Measurements from ENCODE around the gene MEPE.

Gene MEPE, protein sequence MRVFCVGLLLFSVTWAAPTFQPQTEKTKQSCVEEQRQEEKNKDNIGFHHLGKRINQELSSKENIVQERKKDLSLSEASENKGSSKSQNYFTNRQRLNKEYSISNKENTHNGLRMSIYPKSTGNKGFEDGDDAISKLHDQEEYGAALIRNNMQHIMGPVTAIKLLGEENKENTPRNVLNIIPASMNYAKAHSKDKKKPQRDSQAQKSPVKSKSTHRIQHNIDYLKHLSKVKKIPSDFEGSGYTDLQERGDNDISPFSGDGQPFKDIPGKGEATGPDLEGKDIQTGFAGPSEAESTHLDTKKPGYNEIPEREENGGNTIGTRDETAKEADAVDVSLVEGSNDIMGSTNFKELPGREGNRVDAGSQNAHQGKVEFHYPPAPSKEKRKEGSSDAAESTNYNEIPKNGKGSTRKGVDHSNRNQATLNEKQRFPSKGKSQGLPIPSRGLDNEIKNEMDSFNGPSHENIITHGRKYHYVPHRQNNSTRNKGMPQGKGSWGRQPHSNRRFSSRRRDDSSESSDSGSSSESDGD
- 0 to 0.09 (median 0) reads per million in 3 donors for total RNA-seq

- no peaks in the 10 kb centered on the region for H3K9me3 ChIP-seq (ENCODE audit: control insufficient read depth, low read length)
- no peaks in the 10 kb centered on the region for H3K4me1 ChIP-seq (ENCODE audit: control insufficient read depth, insufficient read depth, low read length, poor library complexity, severe bottlenecking)
- no peak within 1 kb of the TSS for H3K27ac ChIP-seq (ENCODE audit: insufficient read depth, low read length, poor library complexity, severe bottlenecking)
- no peak for DNase-seq
- H3K36me3 ChIP-seq (ENCODE audit: control insufficient read depth, insufficient read depth, low read length): no peaks in the 10 kb centered on the region
- no peaks in the 10 kb centered on the region for H3K27me3 ChIP-seq (replicated peaks; ENCODE audit: control insufficient read depth, insufficient read depth, low read length, poor library complexity, severe bottlenecking)
- H3K4me3 ChIP-seq (ENCODE audit: insufficient read depth, low read depth, low read length, poor library complexity, severe bottlenecking): no peak within 1 kb of the TSS
Measured at GRCh38 chr4:87832669-87833068, at the start of gene MEPE. Gene MEPE (plus strand): TSS chr4:87832969. CDS start chr4:87834715, 1,746 bp downstream.

GRCh38 chr4:87783781-87784180 lies 49.0 kb upstream of the MEPE start:
- H3K27ac ChIP-seq (ENCODE audit: insufficient read depth, low read length, poor library complexity, severe bottlenecking): no peak overlapping the region
- no peak for DNase-seq

GRCh38 chr4:87785731-87786509 lies 46.8 kb upstream of the MEPE start:
- Histone ChIP-seq H3K9me3 (ENCODE audit: control insufficient read depth, low read length) (no peaks in the 10 kb centered on the region), H3K27me3 (replicated peaks; ENCODE audit: control insufficient read depth, insufficient read depth, low read length, poor library complexity, severe bottlenecking) (no peaks in the 10 kb centered on the region), H3K36me3 (ENCODE audit: control insufficient read depth, insufficient read depth, low read length) (no peaks in the 10 kb centered on the region), H3K4me3 (ENCODE audit: insufficient read depth, low read depth, low read length, poor library complexity, severe bottlenecking) (no peak overlapping the region), H3K27ac (ENCODE audit: insufficient read depth, low read length, poor library complexity, severe bottlenecking) (no peak overlapping the region), H3K4me1 (ENCODE audit: control insufficient read depth, insufficient read depth, low read length, poor library complexity, severe bottlenecking) (no peaks in the 10 kb centered on the region)
- no peak for DNase-seq

More at GRCh38 chr4:87783781-87784180, 49.0 kb upstream of the MEPE start:
- no peaks in the 10 kb centered on the region for H3K36me3 ChIP-seq (ENCODE audit: control insufficient read depth, insufficient read depth, low read length)
- H3K9me3 ChIP-seq (ENCODE audit: control insufficient read depth, low read length): no peaks in the 10 kb centered on the region
- H3K4me3 ChIP-seq (ENCODE audit: insufficient read depth, low read depth, low read length, poor library complexity, severe bottlenecking): no peak overlapping the region
- no peaks in the 10 kb centered on the region for H3K4me1 ChIP-seq (ENCODE audit: control insufficient read depth, insufficient read depth, low read length, poor library complexity, severe bottlenecking)
- no peaks in the 10 kb centered on the region for H3K27me3 ChIP-seq (replicated peaks; ENCODE audit: control insufficient read depth, insufficient read depth, low read length, poor library complexity, severe bottlenecking)

- H3K4me3 ChIP-seq (ENCODE audit: insufficient read depth, low read depth, low read length, poor library complexity, severe bottlenecking): no peak within 1 kb of the TSS
- H3K27ac ChIP-seq (ENCODE audit: insufficient read depth, low read length, poor library complexity, severe bottlenecking): no peak within 1 kb of the TSS
- no peaks in the 10 kb centered on the region for H3K4me1 ChIP-seq (ENCODE audit: control insufficient read depth, insufficient read depth, low read length, poor library complexity, severe bottlenecking)
- no peak for DNase-seq
- no peaks in the 10 kb centered on the region for H3K9me3 ChIP-seq (ENCODE audit: control insufficient read depth, low read length)
- no peaks in the 10 kb centered on the region for H3K36me3 ChIP-seq (ENCODE audit: control insufficient read depth, insufficient read depth, low read length)
- no peaks in the 10 kb centered on the region for H3K27me3 ChIP-seq (replicated peaks; ENCODE audit: control insufficient read depth, insufficient read depth, low read length, poor library complexity, severe bottlenecking)
Measured at GRCh38 chr4:87799301-87800113, 33.3 kb upstream of the MEPE start, which contains the start of gene IBSP. Gene IBSP (plus strand): TSS chr4:87799554. CDS start chr4:87802362, 2,808 bp downstream.

- no peaks in the 10 kb centered on the region for H3K9me3 ChIP-seq (ENCODE audit: control insufficient read depth, low read length)
- no peaks in the 10 kb centered on the region for H3K4me1 ChIP-seq (ENCODE audit: control insufficient read depth, insufficient read depth, low read length, poor library complexity, severe bottlenecking)
- no peak overlapping the region for H3K4me3 ChIP-seq (ENCODE audit: insufficient read depth, low read depth, low read length, poor library complexity, severe bottlenecking)
- no peak overlapping the region for H3K27ac ChIP-seq (ENCODE audit: insufficient read depth, low read length, poor library complexity, severe bottlenecking)
- H3K27me3 ChIP-seq (replicated peaks; ENCODE audit: control insufficient read depth, insufficient read depth, low read length, poor library complexity, severe bottlenecking): no peaks in the 10 kb centered on the region
- no peaks in the 10 kb centered on the region for H3K36me3 ChIP-seq (ENCODE audit: control insufficient read depth, insufficient read depth, low read length)
- DNase-seq: no peak
Measured at GRCh38 chr4:87802858-87803257, 29.9 kb upstream of the MEPE start.

GRCh38 chr4:87803421-87803820 lies 29.3 kb upstream of the MEPE start:
- Histone ChIP-seq H3K4me3 (ENCODE audit: insufficient read depth, low read depth, low read length, poor library complexity, severe bottlenecking) (no peak overlapping the region), H3K9me3 (ENCODE audit: control insufficient read depth, low read length) (no peaks in the 10 kb centered on the region), H3K4me1 (ENCODE audit: control insufficient read depth, insufficient read depth, low read length, poor library complexity, severe bottlenecking) (no peaks in the 10 kb centered on the region), H3K27ac (ENCODE audit: insufficient read depth, low read length, poor library complexity, severe bottlenecking) (no peak overlapping the region), H3K36me3 (ENCODE audit: control insufficient read depth, insufficient read depth, low read length) (no peaks in the 10 kb centered on the region), H3K27me3 (replicated peaks; ENCODE audit: control insufficient read depth, insufficient read depth, low read length, poor library complexity, severe bottlenecking) (no peaks in the 10 kb centered on the region)
- no peak for DNase-seq

DNA sequence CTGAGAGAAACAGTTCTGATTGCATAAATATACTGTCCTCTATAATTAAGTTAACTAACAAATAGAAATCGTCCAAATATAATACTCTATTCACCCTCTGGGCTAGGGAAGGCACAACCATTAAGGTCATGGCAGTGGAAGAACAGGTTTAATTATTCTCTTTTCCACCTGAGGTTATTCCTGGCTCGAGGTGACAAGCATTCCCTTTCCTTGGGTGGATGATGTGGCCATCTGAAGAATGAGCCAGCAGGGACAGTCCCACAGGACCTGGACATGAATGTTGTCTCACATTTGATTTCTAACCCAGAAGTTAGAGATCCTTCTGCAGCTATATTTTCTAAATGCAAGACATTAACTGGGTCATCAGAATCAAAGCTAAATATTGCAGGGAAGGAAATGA lies 27.9 kb upstream of the MEPE start:
- H3K36me3 ChIP-seq (ENCODE audit: control insufficient read depth, insufficient read depth, low read length): no peaks in the 10 kb centered on the region
- H3K27me3 ChIP-seq (replicated peaks; ENCODE audit: control insufficient read depth, insufficient read depth, low read length, poor library complexity, severe bottlenecking): no peaks in the 10 kb centered on the region
- no peak for DNase-seq
- H3K4me1 ChIP-seq (ENCODE audit: control insufficient read depth, insufficient read depth, low read length, poor library complexity, severe bottlenecking): no peaks in the 10 kb centered on the region
- H3K27ac ChIP-seq (ENCODE audit: insufficient read depth, low read length, poor library complexity, severe bottlenecking): no peak overlapping the region
- no peaks in the 10 kb centered on the region for H3K9me3 ChIP-seq (ENCODE audit: control insufficient read depth, low read length)
- no peak overlapping the region for H3K4me3 ChIP-seq (ENCODE audit: insufficient read depth, low read depth, low read length, poor library complexity, severe bottlenecking)

GRCh38 chr4:87805971-87806370 lies 26.8 kb upstream of the MEPE start:
- no peak overlapping the region for H3K27ac ChIP-seq (ENCODE audit: insufficient read depth, low read length, poor library complexity, severe bottlenecking)

DNA sequence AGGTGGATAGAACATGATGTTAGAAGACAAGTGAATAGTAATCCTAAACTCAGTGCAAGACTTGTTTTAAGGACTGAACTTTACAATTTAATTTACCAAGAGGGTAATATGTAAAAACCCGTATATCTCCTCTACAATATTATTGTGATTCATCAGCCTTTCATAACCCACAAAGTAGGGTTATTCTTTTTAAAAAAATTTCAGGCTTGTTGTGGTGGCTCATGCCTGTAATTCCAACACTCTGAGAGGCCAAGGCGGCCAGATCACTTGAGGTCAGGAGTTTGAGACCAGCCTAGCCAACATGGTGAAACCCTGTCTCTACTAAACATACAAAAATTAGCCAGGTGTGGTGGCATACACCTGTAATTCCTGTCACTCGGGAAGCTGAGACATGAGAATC lies 26.2 kb upstream of the MEPE start:
- H3K27me3 ChIP-seq (replicated peaks; ENCODE audit: control insufficient read depth, insufficient read depth, low read length, poor library complexity, severe bottlenecking): no peaks in the 10 kb centered on the region
- H3K4me3 ChIP-seq (ENCODE audit: insufficient read depth, low read depth, low read length, poor library complexity, severe bottlenecking): no peak overlapping the region
- no peaks in the 10 kb centered on the region for H3K4me1 ChIP-seq (ENCODE audit: control insufficient read depth, insufficient read depth, low read length, poor library complexity, severe bottlenecking)
- no peaks in the 10 kb centered on the region for H3K36me3 ChIP-seq (ENCODE audit: control insufficient read depth, insufficient read depth, low read length)
- no peak for DNase-seq
- no peaks in the 10 kb centered on the region for H3K9me3 ChIP-seq (ENCODE audit: control insufficient read depth, low read length)
- no peak overlapping the region for H3K27ac ChIP-seq (ENCODE audit: insufficient read depth, low read length, poor library complexity, severe bottlenecking)

More at GRCh38 chr4:87805971-87806370, 26.8 kb upstream of the MEPE start:
- Histone ChIP-seq H3K4me1 (ENCODE audit: control insufficient read depth, insufficient read depth, low read length, poor library complexity, severe bottlenecking) (no peaks in the 10 kb centered on the region), H3K27me3 (replicated peaks; ENCODE audit: control insufficient read depth, insufficient read depth, low read length, poor library complexity, severe bottlenecking) (no peaks in the 10 kb centered on the region), H3K36me3 (ENCODE audit: control insufficient read depth, insufficient read depth, low read length) (no peaks in the 10 kb centered on the region), H3K4me3 (ENCODE audit: insufficient read depth, low read depth, low read length, poor library complexity, severe bottlenecking) (no peak overlapping the region), H3K9me3 (ENCODE audit: control insufficient read depth, low read length) (no peaks in the 10 kb centered on the region)
- DNase-seq: no peak

All from effector memory CD4-positive, alpha-beta T cell (primary cell).